Measurements from ENCODE around the gene GAL.

Gene GAL

DNA sequence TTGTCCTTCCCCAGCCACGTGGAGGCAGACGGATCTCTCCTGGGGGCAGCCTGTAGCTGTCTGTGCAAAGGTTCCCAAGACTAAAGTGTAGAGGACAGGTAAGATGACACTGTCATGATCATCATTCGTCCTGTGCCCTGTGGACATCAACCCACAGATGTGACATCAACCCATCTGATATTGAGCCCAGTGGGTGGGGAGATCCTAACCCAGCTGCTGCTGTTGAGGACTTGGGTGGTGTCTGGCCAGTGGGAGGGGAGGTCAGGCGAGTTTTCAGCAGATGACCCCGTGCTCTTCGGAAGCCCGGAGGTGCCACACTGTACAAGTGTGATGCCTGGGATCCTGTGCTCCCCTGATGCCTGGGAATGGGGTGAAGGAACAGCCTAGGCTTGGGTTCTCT is 1.2 kb upstream of the GAL start:
- H3K4me2 ChIP-seq (ENCODE audit: low read length) = no peak overlapping the region
- H3K36me3 ChIP-seq (ENCODE audit: insufficient read depth, low read length) = no peaks in the 10 kb centered on the region
- H3K27ac ChIP-seq (ENCODE audit: low read depth, low read length, poor library complexity, severe bottlenecking) = no peak overlapping the region
- H4K20me1 ChIP-seq (ENCODE audit: insufficient read depth, low read length) = no peaks in the 10 kb centered on the region
- TF ChIP-seq EZH2 (IDR thresholded peaks at IDR 0.05; ENCODE audit: borderline replicate concordance, low read length) = no peak
- TF ChIP-seq, protein P1, sequence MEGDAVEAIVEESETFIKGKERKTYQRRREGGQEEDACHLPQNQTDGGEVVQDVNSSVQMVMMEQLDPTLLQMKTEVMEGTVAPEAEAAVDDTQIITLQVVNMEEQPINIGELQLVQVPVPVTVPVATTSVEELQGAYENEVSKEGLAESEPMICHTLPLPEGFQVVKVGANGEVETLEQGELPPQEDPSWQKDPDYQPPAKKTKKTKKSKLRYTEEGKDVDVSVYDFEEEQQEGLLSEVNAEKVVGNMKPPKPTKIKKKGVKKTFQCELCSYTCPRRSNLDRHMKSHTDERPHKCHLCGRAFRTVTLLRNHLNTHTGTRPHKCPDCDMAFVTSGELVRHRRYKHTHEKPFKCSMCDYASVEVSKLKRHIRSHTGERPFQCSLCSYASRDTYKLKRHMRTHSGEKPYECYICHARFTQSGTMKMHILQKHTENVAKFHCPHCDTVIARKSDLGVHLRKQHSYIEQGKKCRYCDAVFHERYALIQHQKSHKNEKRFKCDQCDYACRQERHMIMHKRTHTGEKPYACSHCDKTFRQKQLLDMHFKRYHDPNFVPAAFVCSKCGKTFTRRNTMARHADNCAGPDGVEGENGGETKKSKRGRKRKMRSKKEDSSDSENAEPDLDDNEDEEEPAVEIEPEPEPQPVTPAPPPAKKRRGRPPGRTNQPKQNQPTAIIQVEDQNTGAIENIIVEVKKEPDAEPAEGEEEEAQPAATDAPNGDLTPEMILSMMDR (IDR thresholded peaks at IDR 0.05; ENCODE audit: low read length) = no peak
- no peaks in the 10 kb centered on the region for H3K4me1 ChIP-seq (ENCODE audit: insufficient read depth, low read length, severe bottlenecking)
- no peak overlapping the region for H3K4me3 ChIP-seq (ENCODE audit: low read depth, low read length, poor library complexity, severe bottlenecking)
- no peaks in the 10 kb centered on the region for H3K79me2 ChIP-seq (ENCODE audit: insufficient read depth, low read length)
- no peaks in the 10 kb centered on the region for H3F3A ChIP-seq (ENCODE audit: insufficient read depth, low read length)
- H3K27me3 ChIP-seq (ENCODE audit: insufficient read depth, low read length) = 0 out of 2 replicates have a peak, but pooled peaks cover 9% of the 10 kb centered on the region
- no peaks in the 10 kb centered on the region for H3K9me3 ChIP-seq (ENCODE audit: low read length)
- H2AFZ ChIP-seq (ENCODE audit: low read length) = no peak overlapping the region
- no peak overlapping the region for H3K9ac ChIP-seq (ENCODE audit: low read length)
- H3K9me2 ChIP-seq (ENCODE audit: low read depth, low read length) = no peaks in the 10 kb centered on the region

DNA sequence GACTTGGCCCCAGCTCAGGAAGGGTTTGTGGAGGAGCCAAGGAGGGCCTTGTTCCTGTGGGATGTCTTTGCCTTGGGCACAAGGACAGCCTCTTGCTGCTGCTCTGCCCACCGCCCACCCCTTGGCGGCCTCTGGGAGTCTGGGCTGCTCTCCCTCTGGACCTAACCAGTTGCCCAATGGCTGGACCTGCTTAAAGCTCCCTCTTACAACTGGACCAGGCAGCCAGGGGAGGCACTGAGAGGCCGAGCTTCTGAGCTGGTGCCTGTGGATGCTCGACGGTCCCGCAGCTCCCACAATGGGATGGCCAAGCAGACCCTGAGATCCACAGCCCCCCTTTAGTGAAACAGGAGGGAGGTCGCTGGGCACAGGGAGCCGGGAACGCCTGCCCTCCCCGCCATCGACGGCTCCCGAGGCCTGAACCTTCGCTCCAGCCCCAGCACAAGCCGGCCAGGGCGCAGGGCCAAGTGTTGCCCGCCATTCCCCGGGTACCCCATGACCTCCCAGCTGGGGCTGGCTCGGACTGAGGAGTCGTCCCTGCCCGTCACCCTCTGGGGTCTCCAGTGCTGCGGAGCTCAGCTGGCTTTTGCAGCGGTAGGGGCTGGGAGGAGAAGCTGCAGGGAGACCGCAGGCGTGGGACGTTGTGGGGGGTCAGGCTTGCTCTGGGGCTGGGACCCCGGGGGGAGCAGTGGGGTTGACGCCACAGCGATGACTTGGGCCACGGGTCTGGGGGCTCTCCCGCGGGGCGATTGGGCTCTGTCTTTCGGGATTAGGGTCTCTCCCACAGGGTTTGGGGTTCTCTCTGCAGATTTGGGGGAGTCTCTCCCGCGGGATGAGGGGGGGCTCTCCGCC is 584 bp upstream of the GAL start:
- Histone ChIP-seq H3K9me3 (ENCODE audit: low read length) (no peaks in the 10 kb centered on the region), H3K9ac (ENCODE audit: low read length) (no peak overlapping the region), H2AFZ (ENCODE audit: low read length) (no peak overlapping the region), H3K36me3 (ENCODE audit: insufficient read depth, low read length) (no peaks in the 10 kb centered on the region), H3K4me2 (ENCODE audit: low read length) (no peak overlapping the region), H3K79me2 (ENCODE audit: insufficient read depth, low read length) (no peaks in the 10 kb centered on the region), H3K27ac (ENCODE audit: low read depth, low read length, poor library complexity, severe bottlenecking) (no peak overlapping the region), H3K9me2 (ENCODE audit: low read depth, low read length) (no peaks in the 10 kb centered on the region), H3F3A (ENCODE audit: insufficient read depth, low read length) (no peaks in the 10 kb centered on the region), H3K27me3 (ENCODE audit: insufficient read depth, low read length) (0 out of 2 replicates have a peak, but pooled peaks cover 9% of the 10 kb centered on the region), H4K20me1 (ENCODE audit: insufficient read depth, low read length) (no peaks in the 10 kb centered on the region), H3K4me1 (ENCODE audit: insufficient read depth, low read length, severe bottlenecking) (no peaks in the 10 kb centered on the region), H3K4me3 (ENCODE audit: low read depth, low read length, poor library complexity, severe bottlenecking) (no peak overlapping the region)
- TF ChIP-seq EZH2 (IDR thresholded peaks at IDR 0.05; ENCODE audit: borderline replicate concordance, low read length) = no peak
- TF ChIP-seq, protein P1 (IDR thresholded peaks at IDR 0.05; ENCODE audit: low read length) = no peak

DNA sequence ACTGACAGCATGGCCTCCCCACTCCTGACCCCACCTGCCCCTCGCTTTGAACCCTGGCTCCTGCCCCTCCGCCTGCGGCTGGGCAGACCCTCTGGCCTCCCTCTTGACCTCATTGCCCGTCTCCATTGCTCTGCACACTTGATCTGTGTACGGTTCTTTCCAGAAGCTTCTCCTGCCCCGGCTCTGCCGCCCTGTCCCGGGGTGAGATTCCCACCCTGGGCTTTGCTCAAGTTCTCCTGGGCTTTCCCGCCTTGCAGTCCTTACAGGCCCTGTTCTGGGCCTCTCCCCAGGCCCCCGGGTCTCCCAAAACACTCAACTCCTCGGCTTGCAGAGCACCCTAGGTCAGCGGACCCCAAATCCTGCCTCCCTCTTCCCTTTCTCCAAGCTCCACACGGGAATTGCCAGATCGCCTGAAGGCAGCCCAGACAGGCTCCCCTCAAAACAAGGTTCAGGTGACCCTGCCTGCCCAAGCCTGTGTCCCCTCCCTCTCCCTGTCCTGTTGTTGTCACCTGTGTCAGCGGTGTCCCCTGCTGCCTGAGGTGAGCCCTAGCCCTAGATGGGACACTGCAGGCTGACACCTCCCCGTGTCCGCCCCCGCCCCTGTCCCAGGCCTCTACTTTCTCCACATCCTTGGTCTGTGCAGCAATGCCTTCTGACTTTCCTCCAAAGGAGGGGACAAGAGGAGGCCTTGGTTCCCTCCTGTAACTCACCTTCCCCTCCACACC is 1.5 kb downstream of the GAL start:
- no peak overlapping the region for H2AFZ ChIP-seq (ENCODE audit: low read length)
- H3K79me2 ChIP-seq (ENCODE audit: insufficient read depth, low read length) = no peaks in the 10 kb centered on the region
- H3K36me3 ChIP-seq (ENCODE audit: insufficient read depth, low read length) = no peaks in the 10 kb centered on the region
- H4K20me1 ChIP-seq (ENCODE audit: insufficient read depth, low read length) = no peaks in the 10 kb centered on the region
- no peak overlapping the region for H3K27ac ChIP-seq (ENCODE audit: low read depth, low read length, poor library complexity, severe bottlenecking)
- 0 out of 2 replicates have a peak, but pooled peaks cover 9% of the 10 kb centered on the region for H3K27me3 ChIP-seq (ENCODE audit: insufficient read depth, low read length)
- no peaks in the 10 kb centered on the region for H3K9me3 ChIP-seq (ENCODE audit: low read length)
- H3F3A ChIP-seq (ENCODE audit: insufficient read depth, low read length) = no peaks in the 10 kb centered on the region
- no peak overlapping the region for H3K4me3 ChIP-seq (ENCODE audit: low read depth, low read length, poor library complexity, severe bottlenecking)
- no peaks in the 10 kb centered on the region for H3K9me2 ChIP-seq (ENCODE audit: low read depth, low read length)
- TF ChIP-seq EZH2 (IDR thresholded peaks at IDR 0.05; ENCODE audit: borderline replicate concordance, low read length) = no peak
- TF ChIP-seq, protein P1 (IDR thresholded peaks at IDR 0.05; ENCODE audit: low read length) = no peak
- no peak overlapping the region for H3K4me2 ChIP-seq (ENCODE audit: low read length)
- no peak overlapping the region for H3K9ac ChIP-seq (ENCODE audit: low read length)
- no peaks in the 10 kb centered on the region for H3K4me1 ChIP-seq (ENCODE audit: insufficient read depth, low read length, severe bottlenecking)

All from OCI-LY1 (cell line).